Limb (tissue), 2 donors: ENCODE results near the gene ROMO1.

ENCODE experiments used
- DNase-seq, 2 donors: peaks; one replicate each; pipeline ENCODE4 v3.0.0-alpha.2; 2016; ENCODE audit errors: extremely low spot score in 2 of 2

ROMO1 gene

GRCh38 chr20:35699127-35699956, at the start of gene ROMO1, which contains the start of gene NFS1:
ROMO1 (plus strand) TSS chr20:35699405; CDS start chr20:35699633, 228 bp downstream.
NFS1 (minus strand) TSS chr20:35699352; CDS start chr20:35699288, 64 bp downstream.
- DNase-seq, result peak; percentile 88 to 94

- no peak for DNase-seq
These were observed 48.6 kb upstream of the ROMO1 start for GRCh38 chr20:35650632-35651031.

GRCh38 chr20:35651958-35652357, 47.2 kb upstream of the ROMO1 start:
- DNase-seq, result no peak

- DNase-seq, result no peak
These were observed 46.4 kb upstream of the ROMO1 start for GRCh38 chr20:35652641-35653429.

- no peak for DNase-seq
These were observed 45.8 kb upstream of the ROMO1 start for GRCh38 chr20:35653430-35653734.

- DNase-seq, result no peak
These were observed 45.3 kb upstream of the ROMO1 start for GRCh38 chr20:35653893-35654292.

- no peak for DNase-seq
These were observed 44.8 kb upstream of the ROMO1 start for GRCh38 chr20:35654415-35654814.

- DNase-seq, result no peak
These were observed 41.9 kb upstream of the ROMO1 start for GRCh38 chr20:35657271-35657670.

- DNase-seq, result no peak
These were observed 38.9 kb upstream of the ROMO1 start for GRCh38 chr20:35660122-35660937.

- DNase-seq, result no peak
These were observed 38.2 kb upstream of the ROMO1 start for GRCh38 chr20:35661053-35661452.

- DNase-seq, result no peak
These were observed 37.3 kb upstream of the ROMO1 start for GRCh38 chr20:35661908-35662307.

- no peak for DNase-seq
These were observed 36.7 kb upstream of the ROMO1 start for GRCh38 chr20:35662551-35662950.

- DNase-seq, result peak; percentile 14 to 73
These were observed 35.4 kb upstream of the ROMO1 start for GRCh38 chr20:35663516-35664465.

GRCh38 chr20:35664466-35665206, 34.6 kb upstream of the ROMO1 start, which contains the start of the genes CPNE1 and RBM12:
CPNE1 (minus strand) TSS chr20:35664900; CDS start chr20:35632923, 31,977 bp downstream.
RBM12 (minus strand) TSS chr20:35664900; CDS start chr20:35655322, 9,578 bp downstream.
- DNase-seq, result peak; percentile 96

- no peak for DNase-seq
These were observed 33.3 kb upstream of the ROMO1 start for GRCh38 chr20:35665949-35666288.

GRCh38 chr20:35669221-35669620, 30.0 kb upstream of the ROMO1 start:
- DNase-seq, result no peak

GRCh38 chr20:35669681-35670080, 29.5 kb upstream of the ROMO1 start:
- no peak for DNase-seq

GRCh38 chr20:35673884-35674283, 25.3 kb upstream of the ROMO1 start:
- no peak for DNase-seq

- DNase-seq, result no peak
These were observed 24.3 kb upstream of the ROMO1 start for GRCh38 chr20:35674921-35675320.
